Peyer's patch (tissue), 4 donors: ENCODE results near the gene STAG2. TPM values are rescaled to one million over a fixed set of nuclear protein-coding genes. Genes with fewer than 3 reads are reported as not detected.

Experiments
- DNase-seq, 3 donors: peaks; one replicate each; pipeline ENCODE4 v3.0.0-alpha.2; 2017 to 2019
- H3K27ac ChIP-seq, 4 donors: fragments of 200-600 bp; sonication (generic); one replicate each; pipeline ENCODE4 v1.5.1; 2016 to 2019
- H3K27me3 ChIP-seq, 2 donors: fragments of 200-600 bp; sonication (generic); one replicate each; pipeline ENCODE4 v1.5.1; 2019
- H3K36me3 ChIP-seq, 3 donors: fragments of 200-600 bp; sonication (generic); one replicate each; pipeline ENCODE4 v1.5.1; 2016 to 2019
- H3K4me1 ChIP-seq, 4 donors: fragments of 200-600 bp; sonication (generic); one replicate each; pipeline ENCODE4 v1.5.1; 2016 to 2019
- H3K4me3 ChIP-seq, 4 donors: fragments of 200-600 bp; sonication (generic); 1 replicate in 3 of 4; 2 replicates in 1 of 4; pipeline ENCODE4 v1.5.1; 2016 to 2019; ENCODE audit warnings: mild to moderate bottlenecking in 1 of 4
- H3K9me3 ChIP-seq, 4 donors: fragments of 200-600 bp; sonication (generic); one replicate each; pipeline ENCODE4 v1.5.1; 2016 to 2019; ENCODE audit warnings: mild to moderate bottlenecking in 1 of 4
- CTCF ChIP-seq, 6 experiments: fragments of 450-650 bp in 4 of 6; fragments of 200-600 bp in 2 of 6; sonication (generic) in 1 of 6; IDR thresholded peaks; one replicate each; pipeline ENCODE4 v1.5.1; 2017 to 2019; ENCODE audit warnings: antibody characterized with exemption in 6 of 6, mild to moderate bottlenecking in 3 of 6, moderate library complexity in 1 of 6
- POLR2A ChIP-seq, 2 donors: fragments of 450-650 bp; IDR thresholded peaks; one replicate each; pipeline ENCODE4 v1.5.1; 2017; ENCODE audit warnings: antibody characterized with exemption in 2 of 2, mild to moderate bottlenecking in 2 of 2, moderate library complexity in 2 of 2
- total RNA-seq, 4 donors: library from RNA; depleted of rRNA; stranded (reverse); fragments of >200 nt; gene quantifications; one replicate each; pipeline ENCODE4 v1.1.0, GENCODE V29; 2016

Gene STAG2
- total RNA-seq, 4 donors from 2014 or later, result 39.6 to 83.3 (median 54.0) TPM

- H3K27ac ChIP-seq, result no peak overlapping the region
- no peak overlapping the region for H3K4me3 ChIP-seq
- DNase-seq, result no peak
- no peaks in the 10 kb centered on the region for H3K27me3 ChIP-seq
- H3K36me3 ChIP-seq, result no peaks in the 10 kb centered on the region
- no peak for TF ChIP-seq CTCF (IDR thresholded peaks at IDR 0.05)
- no peak for TF ChIP-seq POLR2A (IDR thresholded peaks at IDR 0.05)
- no peaks in the 10 kb centered on the region for H3K4me1 ChIP-seq
- H3K9me3 ChIP-seq, result no peaks in the 10 kb centered on the region
Measured at GRCh38 chrX:124016825-124017224, 55.3 kb downstream of the STAG2 start.

GRCh38 chrX:124018023-124018422 lies 56.5 kb downstream of the STAG2 start:
- H3K9me3 ChIP-seq, result no peaks in the 10 kb centered on the region
- no peaks in the 10 kb centered on the region for H3K27me3 ChIP-seq
- TF ChIP-seq POLR2A (IDR thresholded peaks at IDR 0.05) (no peak), CTCF (IDR thresholded peaks at IDR 0.05) (peak in 1 of 6 experiments; percentile 21)
- H3K4me3 ChIP-seq, result no peak overlapping the region
- DNase-seq, result no peak
- H3K36me3 ChIP-seq, result no peaks in the 10 kb centered on the region
- H3K4me1 ChIP-seq, result no peaks in the 10 kb centered on the region
- no peak overlapping the region for H3K27ac ChIP-seq

DNA sequence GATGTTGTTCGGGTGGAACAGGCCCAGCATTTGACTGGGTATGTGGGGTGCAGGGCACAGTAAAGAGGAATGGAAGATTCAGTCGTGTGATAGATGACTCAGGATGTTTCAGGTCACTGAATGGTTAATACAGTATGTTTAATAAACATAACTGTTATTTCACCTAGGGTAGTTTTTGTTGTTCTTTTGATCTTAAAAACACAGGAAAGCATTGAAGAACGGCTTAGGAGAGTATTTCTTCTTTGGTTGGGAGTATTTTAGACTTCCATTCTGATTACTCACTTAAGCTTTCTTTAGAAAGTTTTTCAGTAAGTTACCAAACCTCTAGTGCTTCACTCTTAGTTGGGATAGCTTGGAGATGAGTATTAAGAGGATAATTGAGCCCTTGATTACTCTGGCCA lies 62.3 kb downstream of the STAG2 start:
- no peaks in the 10 kb centered on the region for H3K9me3 ChIP-seq
- TF ChIP-seq POLR2A (IDR thresholded peaks at IDR 0.05) (no peak), CTCF (IDR thresholded peaks at IDR 0.05) (no peak)
- no peak for DNase-seq

DNA sequence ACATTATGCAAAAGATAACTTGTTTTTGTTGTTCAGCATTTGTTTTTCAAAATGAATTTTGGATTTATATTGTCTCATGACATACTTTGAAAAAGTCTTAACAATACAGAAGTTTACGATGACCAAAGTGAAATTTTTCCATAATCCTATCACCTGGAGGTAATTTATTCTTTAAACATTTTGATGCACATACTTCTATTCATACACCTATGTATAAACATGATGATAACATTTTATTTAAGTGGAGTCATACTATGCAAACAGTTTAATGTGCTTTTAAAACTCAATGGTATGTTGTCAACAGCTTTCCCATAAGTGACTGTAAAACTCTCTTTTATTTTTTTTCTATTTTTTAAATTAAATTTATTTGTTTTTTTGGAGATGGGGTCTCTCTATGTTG lies 65.0 kb downstream of the STAG2 start:
- DNase-seq, result no peak
- Histone ChIP-seq H3K4me1 (no peaks in the 10 kb centered on the region), H3K4me3 (no peak overlapping the region), H3K36me3 (peaks cover 0 to 3% (median 0%) of the 10 kb centered on the region in 3 donors), H3K27me3 (no peaks in the 10 kb centered on the region), H3K9me3 (no peaks in the 10 kb centered on the region), H3K27ac (no peak overlapping the region)
- TF ChIP-seq CTCF (IDR thresholded peaks at IDR 0.05) (no peak), POLR2A (IDR thresholded peaks at IDR 0.05) (no peak)

More for the DNA sequence above, 62.3 kb downstream of the STAG2 start:
- Histone ChIP-seq H3K27me3 (no peaks in the 10 kb centered on the region), H3K36me3 (no peaks in the 10 kb centered on the region), H3K4me3 (no peak overlapping the region), H3K27ac (no peak overlapping the region), H3K4me1 (no peaks in the 10 kb centered on the region)

- no peaks in the 10 kb centered on the region for H3K27me3 ChIP-seq
- no peak for DNase-seq
- no peaks in the 10 kb centered on the region for H3K4me1 ChIP-seq
- H3K4me3 ChIP-seq, result no peak overlapping the region
- TF ChIP-seq POLR2A (IDR thresholded peaks at IDR 0.05) (no peak), CTCF (IDR thresholded peaks at IDR 0.05) (no peak)
- peaks cover 0 to 9% (median 0%) of the 10 kb centered on the region in 3 donors for H3K36me3 ChIP-seq
- no peak overlapping the region for H3K27ac ChIP-seq
- H3K9me3 ChIP-seq, result no peaks in the 10 kb centered on the region
Measured at GRCh38 chrX:124028182-124028581, 66.7 kb downstream of the STAG2 start.

- Histone ChIP-seq H3K4me1 (no peaks in the 10 kb centered on the region), H3K36me3 (peaks cover 0 to 9% (median 0%) of the 10 kb centered on the region in 3 donors), H3K27me3 (no peaks in the 10 kb centered on the region), H3K4me3 (no peak overlapping the region), H3K27ac (no peak overlapping the region), H3K9me3 (no peaks in the 10 kb centered on the region)
- no peak for TF ChIP-seq CTCF (IDR thresholded peaks at IDR 0.05)
- DNase-seq, result no peak
Measured at GRCh38 chrX:124030520-124030919, 69.0 kb downstream of the STAG2 start.
